HepG2 (cell line): ENCODE data around the gene GCC1. TPM values are rescaled to one million over a fixed set of nuclear protein-coding genes. Genes with fewer than 3 reads are reported as not detected.
A peak's percentile ranks its signal among the peaks of the same experiment; 100 is the strongest.

Source experiments
- GLMP ChIP-seq: sonication (generic); formaldehyde crosslinking; IDR thresholded peaks from 2 replicates; pipeline ENCODE4 v1.9.0; 2021; ENCODE audit warnings: missing genetic modification reagents, mild to moderate bottlenecking, borderline replicate concordance
- HNF4G ChIP-seq, 2 experiments: sonication (generic) in 1 of 2; formaldehyde crosslinking in 1 of 2; IDR thresholded peaks; 2 replicates each; pipeline versions ENCODE4 v1.4.0 to v1.6.1; 2011 to 2020; ENCODE audit warnings: borderline replicate concordance in 2 of 2, low read depth in 2 of 2, mild to moderate bottlenecking in 2 of 2, low read length in 1 of 2, missing genetic modification reagents in 1 of 2, moderate library complexity in 1 of 2
- ISL2 ChIP-seq: sonication (generic); formaldehyde crosslinking; IDR thresholded peaks from 2 replicates; pipeline ENCODE4 v1.5.0; 2020; ENCODE audit warnings: missing genetic modification reagents
- KAT2B ChIP-seq: fragments of 150-350 bp; IDR thresholded peaks from 2 replicates; pipeline ENCODE4 v1.6.1; 2014; ENCODE audit warnings: low read depth, low read length, borderline replicate concordance
- LCORL ChIP-seq, 2 experiments: fragments of 450-650 bp in 1 of 2; sonication (generic) in 1 of 2; formaldehyde crosslinking in 1 of 2; IDR thresholded peaks; 2 replicates each; pipeline versions ENCODE4 v1.5.0 to v1.6.1; 2017 to 2020; ENCODE audit warnings: antibody characterized with exemption in 1 of 2, missing genetic modification reagents in 1 of 2
- NCOA1 ChIP-seq: sonication (generic); formaldehyde crosslinking; IDR thresholded peaks from 2 replicates; pipeline ENCODE4 v1.9.0; 2021; ENCODE audit warnings: missing genetic modification reagents
- NFE2L1 ChIP-seq: sonication (generic); formaldehyde crosslinking; IDR thresholded peaks from 2 replicates; pipeline ENCODE4 v1.4.0; 2020; ENCODE audit warnings: missing genetic modification reagents, mild to moderate bottlenecking, borderline replicate concordance
- POGK ChIP-seq: sonication (generic); formaldehyde crosslinking; conservative IDR thresholded peaks from 2 replicates; pipeline ENCODE4 v1.8.0; 2022; ENCODE audit warnings: mild to moderate bottlenecking, moderate library complexity, missing genetic modification reagents
- RERE ChIP-seq: IDR thresholded peaks from 2 replicates; pipeline ENCODE4 v1.6.1; 2016; ENCODE audit warnings: low read depth, missing genetic modification reagents, missing compliant biosample characterization
- SATB2 ChIP-seq: sonication (generic); formaldehyde crosslinking; IDR thresholded peaks from 2 replicates; pipeline ENCODE4 v1.5.0; 2020; ENCODE audit warnings: missing genetic modification reagents
- STAT6 ChIP-seq: sonication (generic); formaldehyde crosslinking; IDR thresholded peaks from 2 replicates; pipeline ENCODE4 v1.4.0; 2020; ENCODE audit warnings: missing genetic modification reagents, mild to moderate bottlenecking, borderline replicate concordance
- ZBTB42 ChIP-seq: sonication (generic); formaldehyde crosslinking; IDR thresholded peaks from 2 replicates; pipeline ENCODE4 v1.5.0; 2020; ENCODE audit warnings: mild to moderate bottlenecking, missing genetic modification reagents
- ZNF124 ChIP-seq: sonication (generic); formaldehyde crosslinking; IDR thresholded peaks from 2 replicates; pipeline ENCODE4 v1.4.0; 2020; ENCODE audit warnings: missing genetic modification reagents
- ZNF138 ChIP-seq: sonication (generic); formaldehyde crosslinking; IDR thresholded peaks from 2 replicates; pipeline ENCODE4 v1.5.0; 2020; ENCODE audit warnings: mild to moderate bottlenecking, low read depth, missing genetic modification reagents
- ZNF143 ChIP-seq: sonication (generic); formaldehyde crosslinking; IDR thresholded peaks from 2 replicates; pipeline ENCODE4 v1.4.0; 2020; ENCODE audit warnings: missing genetic modification reagents
- ZNF251 ChIP-seq: sonication (generic); formaldehyde crosslinking; IDR thresholded peaks from 2 replicates; pipeline ENCODE4 v1.9.0; 2021; ENCODE audit warnings: mild to moderate bottlenecking, missing genetic modification reagents
- ZNF343 ChIP-seq: sonication (generic); formaldehyde crosslinking; IDR thresholded peaks from 2 replicates; pipeline ENCODE4 v1.4.0; 2020; ENCODE audit warnings: mild to moderate bottlenecking, missing genetic modification reagents
- ZNF792 ChIP-seq: IDR thresholded peaks from 2 replicates; pipeline ENCODE4 v1.6.1; 2016
- ZSCAN30 ChIP-seq: sonication (generic); formaldehyde crosslinking; IDR thresholded peaks from 2 replicates; pipeline ENCODE4 v1.5.0; 2020; ENCODE audit warnings: mild to moderate bottlenecking, missing genetic modification reagents
- polyA plus RNA-seq, 8 experiments: library from polyadenylated mRNA; depleted of rRNA in 3 of 8; stranded (reverse) in 7 of 8; unstranded in 1 of 8; fragments of >200 nt; fragmentation: Illumina TruSeq in 4 of 8; extraction: Trizol in 4 of 8; gene quantifications; 2 replicates each; pipeline versions ENCODE4 v1.2.1 to v1.2.3, GENCODE V29; 2011 to 2016; ENCODE audit warnings: low read depth in 4 of 8, missing spikeins in 1 of 8, mixed read lengths in 1 of 8; ENCODE audit not compliant: insufficient read depth in 1 of 8
- total RNA-seq, 5 experiments: library from RNA; depleted of rRNA; stranded (reverse); fragments of >200 nt; fragmentation: Illumina TruSeq; extraction: Trizol; gene quantifications; 2 replicates each; pipeline ENCODE4 v1.2.3, GENCODE V29; 2016; ENCODE audit warnings: low read depth in 1 of 5

Gene GCC1
- total and polyA plus RNA-seq, 2 of the 13 experiments (the other 11 are each of a cell fraction or from before 2014, with no cell fraction given), result 2.5 to 15.3 TPM

- TF ChIP-seq RERE (CRISPR knock-in tag) (no peak), GLMP (CRISPR knock-in tag) (no peak), ZNF143 (no peak), KAT2B (no peak), ZNF343 (CRISPR knock-in tag) (no peak), SATB2 (CRISPR knock-in tag) (no peak), ZSCAN30 (CRISPR knock-in tag) (no peak), HNF4G (IDR thresholded peaks at IDR 0.05; ENCODE audit: borderline replicate concordance, low read depth, low read length) (peak; percentile 63; the same call in 1 of the 2 replicates), HNF4G (CRISPR knock-in tag; IDR thresholded peaks at IDR 0.05; ENCODE audit: borderline replicate concordance, low read depth) (peak; percentile 67; the same call in 1 of the 2 replicates), ISL2 (CRISPR knock-in tag) (peak; percentile 71; the same call in 1 of the 2 replicates), STAT6 (no peak), LCORL (IDR thresholded peaks at IDR 0.05) (no peak), LCORL (CRISPR knock-in tag; IDR thresholded peaks at IDR 0.05) (peak; percentile 66; the same call in 1 of the 2 replicates), POGK (CRISPR knock-in tag) (peak; percentile 68; the same call in 1 of the 2 replicates), ZNF124 (CRISPR knock-in tag) (peak; percentile 66; the same call in 1 of the 2 replicates), ZNF251 (CRISPR knock-in tag) (no peak), ZBTB42 (CRISPR knock-in tag) (no peak), ZNF792 (CRISPR knock-in tag) (peak; percentile 44; the same call in 1 of the 2 replicates), NFE2L1 (CRISPR knock-in tag) (no peak), NCOA1 (CRISPR knock-in tag) (no peak), ZNF138 (CRISPR knock-in tag) (no peak)
Measured at GRCh38 chr7:127582361-127582760, 3.0 kb downstream of the GCC1 start (continued).
